Breast epithelium (tissue), 3 donors: ENCODE results near the gene THBD.

ENCODE experiments used
- POLR2A ChIP-seq: fragments of 450-650 bp; IDR thresholded peaks from one replicate; pipeline ENCODE4 v1.6.1; 2016; ENCODE audit warnings: antibody characterized with exemption, mild to moderate bottlenecking, moderate library complexity
- TF ChIP-seq, protein P1 (sequence below), 3 donors: fragments of 450-650 bp; IDR thresholded peaks; one replicate each; pipeline ENCODE4 v1.5.1; 2016 to 2017; ENCODE audit warnings: antibody characterized with exemption in 3 of 3, mild to moderate bottlenecking in 3 of 3, moderate library complexity in 3 of 3

- TF ChIP-seq POLR2A: no peak
- TF ChIP-seq, protein P1, sequence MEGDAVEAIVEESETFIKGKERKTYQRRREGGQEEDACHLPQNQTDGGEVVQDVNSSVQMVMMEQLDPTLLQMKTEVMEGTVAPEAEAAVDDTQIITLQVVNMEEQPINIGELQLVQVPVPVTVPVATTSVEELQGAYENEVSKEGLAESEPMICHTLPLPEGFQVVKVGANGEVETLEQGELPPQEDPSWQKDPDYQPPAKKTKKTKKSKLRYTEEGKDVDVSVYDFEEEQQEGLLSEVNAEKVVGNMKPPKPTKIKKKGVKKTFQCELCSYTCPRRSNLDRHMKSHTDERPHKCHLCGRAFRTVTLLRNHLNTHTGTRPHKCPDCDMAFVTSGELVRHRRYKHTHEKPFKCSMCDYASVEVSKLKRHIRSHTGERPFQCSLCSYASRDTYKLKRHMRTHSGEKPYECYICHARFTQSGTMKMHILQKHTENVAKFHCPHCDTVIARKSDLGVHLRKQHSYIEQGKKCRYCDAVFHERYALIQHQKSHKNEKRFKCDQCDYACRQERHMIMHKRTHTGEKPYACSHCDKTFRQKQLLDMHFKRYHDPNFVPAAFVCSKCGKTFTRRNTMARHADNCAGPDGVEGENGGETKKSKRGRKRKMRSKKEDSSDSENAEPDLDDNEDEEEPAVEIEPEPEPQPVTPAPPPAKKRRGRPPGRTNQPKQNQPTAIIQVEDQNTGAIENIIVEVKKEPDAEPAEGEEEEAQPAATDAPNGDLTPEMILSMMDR (IDR thresholded peaks at IDR 0.05): no peak
Measured at GRCh38 chr20:23095499-23095898, 46.0 kb upstream of the THBD start.
